ENCODE results near the gene POU4F3.

Gene POU4F3

GRCh38 chr5:146337928-146338327 lies 711 bp upstream of the POU4F3 start:
- no peak overlapping the region for H3K4me3 ChIP-seq (ENCODE audit: low read depth, low read length)
- no peak for DNase-seq (ENCODE audit: low read depth)

GRCh38 chr5:146339715-146340259 lies 1.1 kb downstream of the POU4F3 start:
- no peak for DNase-seq (ENCODE audit: low read depth)
- H3K4me3 ChIP-seq (ENCODE audit: low read depth, low read length), result no peak overlapping the region

GRCh38 chr5:146340260-146341081 lies 1.8 kb downstream of the POU4F3 start:
- peak overlapping the region; percentile 21 for H3K4me3 ChIP-seq (ENCODE audit: low read depth, low read length)
- DNase-seq (ENCODE audit: low read depth), result peak; percentile 32

GRCh38 chr5:146341854-146342253 lies 3.2 kb downstream of the POU4F3 start:
- DNase-seq (ENCODE audit: low read depth), result no peak
- no peak overlapping the region for H3K4me3 ChIP-seq (ENCODE audit: low read depth, low read length)

- H3K4me3 ChIP-seq (ENCODE audit: low read depth, low read length), result no peak overlapping the region
- no peak for DNase-seq (ENCODE audit: low read depth)
Measured at GRCh38 chr5:146342519-146342881, 3.9 kb downstream of the POU4F3 start.

GRCh38 chr5:146342882-146343865 lies 4.5 kb downstream of the POU4F3 start:
- no peak for DNase-seq (ENCODE audit: low read depth)
- H3K4me3 ChIP-seq (ENCODE audit: low read depth, low read length), result no peak overlapping the region

- H3K4me3 ChIP-seq (ENCODE audit: low read depth, low read length), result no peak overlapping the region
- DNase-seq (ENCODE audit: low read depth), result no peak
Measured at GRCh38 chr5:146344155-146345118, 5.8 kb downstream of the POU4F3 start.

- no peak overlapping the region for H3K4me3 ChIP-seq (ENCODE audit: low read depth, low read length)
- no peak for DNase-seq (ENCODE audit: low read depth)
Measured at GRCh38 chr5:146345240-146345577, 6.6 kb downstream of the POU4F3 start.

- DNase-seq (ENCODE audit: low read depth), result no peak
- no peak overlapping the region for H3K4me3 ChIP-seq (ENCODE audit: low read depth, low read length)
Measured at GRCh38 chr5:146345578-146346366, 7.1 kb downstream of the POU4F3 start.

- no peak overlapping the region for H3K4me3 ChIP-seq (ENCODE audit: low read depth, low read length)
Measured at GRCh38 chr5:146357126-146357525, 18.5 kb downstream of the POU4F3 start.

GRCh38 chr5:146359836-146360235 lies 21.2 kb downstream of the POU4F3 start:
- H3K4me3 ChIP-seq (ENCODE audit: low read depth, low read length), result no peak overlapping the region
- no peak for DNase-seq (ENCODE audit: low read depth)

More at GRCh38 chr5:146357126-146357525, 18.5 kb downstream of the POU4F3 start:
- DNase-seq (ENCODE audit: low read depth), result no peak

- H3K4me3 ChIP-seq (ENCODE audit: low read depth, low read length), result no peak overlapping the region
- DNase-seq (ENCODE audit: low read depth), result no peak
Measured at GRCh38 chr5:146363161-146363874, 24.7 kb downstream of the POU4F3 start.

- DNase-seq (ENCODE audit: low read depth), result no peak
- no peak overlapping the region for H3K4me3 ChIP-seq (ENCODE audit: low read depth, low read length)
Measured at GRCh38 chr5:146365618-146366017, 27.0 kb downstream of the POU4F3 start.

- no peak for DNase-seq (ENCODE audit: low read depth)
- no peak overlapping the region for H3K4me3 ChIP-seq (ENCODE audit: low read depth, low read length)
Measured at GRCh38 chr5:146366904-146367303, 28.3 kb downstream of the POU4F3 start.

GRCh38 chr5:146368137-146368536 lies 29.5 kb downstream of the POU4F3 start:
- DNase-seq (ENCODE audit: low read depth), result peak; percentile 24
- no peak overlapping the region for H3K4me3 ChIP-seq (ENCODE audit: low read depth, low read length)

GRCh38 chr5:146369691-146370090 lies 31.1 kb downstream of the POU4F3 start:
- H3K4me3 ChIP-seq (ENCODE audit: low read depth, low read length), result no peak overlapping the region
- DNase-seq (ENCODE audit: low read depth), result peak; percentile 56

- no peak overlapping the region for H3K4me3 ChIP-seq (ENCODE audit: low read depth, low read length)
Measured at GRCh38 chr5:146376821-146377220, 38.2 kb downstream of the POU4F3 start.

GRCh38 chr5:146378986-146379385 lies 40.3 kb downstream of the POU4F3 start:
- H3K4me3 ChIP-seq (ENCODE audit: low read depth, low read length), result no peak overlapping the region
- no peak for DNase-seq (ENCODE audit: low read depth)

More at GRCh38 chr5:146376821-146377220, 38.2 kb downstream of the POU4F3 start:
- DNase-seq (ENCODE audit: low read depth), result no peak

Measured in skeletal muscle cell (primary cell).